DMS79 treated with DMSO at 0.1 percent for 48 hours (cell line): ENCODE measurements around the gene BLCAP.
"Not testable (repeated sequence)": the region's sequence is repeated elsewhere in the genome, so short reads cannot be mapped to it uniquely, and the experiment has no call there.

Experiments used
- DNase-seq: peaks from one replicate; lab custom pipeline; 2025; lab: John Stamatoyannopoulos, UW

The BLCAP gene

GRCh38 chr20:37479925-37480691 lies 47.6 kb downstream of the BLCAP start:
- DNase-seq: no peak

DNA sequence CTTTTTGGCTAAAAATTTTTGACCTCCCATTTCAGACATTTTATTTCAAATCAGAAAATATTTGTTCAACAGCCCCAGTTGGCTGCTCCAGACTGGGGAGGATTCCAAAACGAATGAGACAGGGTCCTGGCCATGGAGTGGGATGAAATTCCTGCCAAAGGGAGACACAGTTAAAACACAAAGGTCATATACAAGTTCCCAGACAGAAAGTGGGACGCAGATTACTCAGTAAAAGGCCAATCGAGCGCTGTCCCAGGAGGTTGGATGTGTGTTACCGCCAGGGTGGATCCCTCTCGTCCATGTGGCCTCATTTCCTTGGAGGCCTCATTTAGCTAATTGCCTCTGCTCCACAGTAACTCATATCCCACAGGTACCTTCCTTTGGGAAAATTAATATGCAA lies 48.4 kb downstream of the BLCAP start:
- no peak for DNase-seq

DNA sequence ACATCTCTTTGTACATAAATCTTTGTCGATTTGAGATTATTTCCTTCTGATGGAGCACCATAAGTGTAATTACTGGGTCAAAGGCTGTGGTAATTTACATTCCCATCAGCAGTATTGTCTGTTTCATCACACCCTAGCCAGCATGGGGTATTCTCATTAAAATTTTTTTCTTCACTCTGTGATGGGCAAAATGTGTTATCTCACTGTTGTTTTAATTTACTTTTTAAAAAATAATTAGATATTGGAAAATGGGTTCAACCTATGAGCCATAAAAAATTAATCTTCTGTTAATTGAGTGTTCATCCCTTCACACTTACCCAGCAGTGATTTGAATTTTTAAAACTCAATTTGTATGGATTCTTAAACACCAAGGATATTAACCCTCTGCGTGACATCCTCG lies 50.6 kb downstream of the BLCAP start:
- DNase-seq: no peak

DNA sequence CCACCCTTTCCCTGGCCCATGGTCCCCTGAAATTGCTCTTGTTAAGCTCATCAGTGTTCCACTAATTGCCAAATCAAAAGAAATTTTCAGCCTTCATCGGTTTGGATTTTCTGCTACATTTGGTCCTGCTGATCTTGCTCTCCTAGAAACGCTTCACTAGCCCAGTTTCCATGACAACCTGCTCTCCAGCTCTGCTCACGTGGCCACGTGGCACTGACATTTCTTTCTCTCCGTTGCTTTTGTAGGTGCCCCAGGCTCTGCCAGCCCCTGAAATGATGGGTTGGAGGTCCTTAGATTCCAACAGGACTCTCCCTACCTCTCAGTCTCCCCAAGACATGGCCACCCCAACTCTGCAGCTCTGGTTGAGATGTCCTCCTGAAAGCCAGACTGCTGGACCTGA lies 52.4 kb downstream of the BLCAP start:
- DNase-seq: peak; percentile 7

GRCh38 chr20:37474386-37474785 lies 53.3 kb downstream of the BLCAP start:
- no peak for DNase-seq

GRCh38 chr20:37473249-37474000 lies 54.3 kb downstream of the BLCAP start:
- DNase-seq: no peak

DNA sequence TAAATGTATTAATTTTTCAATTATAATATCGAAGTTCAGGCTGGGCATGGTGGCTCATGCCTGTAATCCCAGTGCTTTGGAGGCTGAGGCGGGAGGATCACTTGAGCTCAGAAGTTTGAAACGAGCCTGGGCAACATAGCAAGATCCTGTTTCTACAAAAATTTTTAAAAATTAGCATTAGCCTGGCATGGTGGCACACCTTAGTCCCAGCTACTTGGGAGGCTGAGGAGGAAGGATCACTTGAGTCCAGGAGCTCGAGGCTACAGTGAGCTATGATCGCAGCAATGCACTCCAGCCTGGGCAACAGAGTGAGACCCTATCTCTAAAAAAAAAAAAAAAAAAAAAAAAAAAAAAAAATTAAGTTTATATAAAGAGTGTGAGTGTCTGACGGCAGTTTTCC lies 55.2 kb downstream of the BLCAP start:
- not testable (repeated sequence) for DNase-seq

DNA sequence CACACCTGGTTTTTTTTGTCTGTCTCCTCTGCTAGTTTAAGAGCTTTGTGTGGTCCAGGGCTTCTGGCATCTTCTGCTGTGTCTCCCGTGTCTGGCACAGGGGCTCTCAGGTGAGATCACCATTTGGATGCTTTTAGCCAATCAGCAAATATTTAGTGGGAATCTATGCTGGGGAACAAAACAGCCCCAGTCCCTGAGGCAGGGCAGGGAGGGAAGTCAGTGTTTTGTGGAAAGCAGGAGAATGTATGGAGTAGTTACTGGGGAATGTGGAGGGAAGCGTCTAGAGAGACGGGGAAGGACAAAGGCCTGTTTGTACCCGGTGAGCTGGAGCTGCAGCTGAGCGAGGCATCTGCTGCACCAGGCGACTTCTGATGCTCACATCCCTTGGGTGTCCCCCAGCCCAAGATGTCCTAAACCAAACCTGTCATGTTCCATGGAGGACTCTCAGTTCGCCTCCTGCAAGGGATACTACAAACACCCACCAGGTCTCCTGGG lies 55.9 kb downstream of the BLCAP start:
- no peak for DNase-seq

DNA sequence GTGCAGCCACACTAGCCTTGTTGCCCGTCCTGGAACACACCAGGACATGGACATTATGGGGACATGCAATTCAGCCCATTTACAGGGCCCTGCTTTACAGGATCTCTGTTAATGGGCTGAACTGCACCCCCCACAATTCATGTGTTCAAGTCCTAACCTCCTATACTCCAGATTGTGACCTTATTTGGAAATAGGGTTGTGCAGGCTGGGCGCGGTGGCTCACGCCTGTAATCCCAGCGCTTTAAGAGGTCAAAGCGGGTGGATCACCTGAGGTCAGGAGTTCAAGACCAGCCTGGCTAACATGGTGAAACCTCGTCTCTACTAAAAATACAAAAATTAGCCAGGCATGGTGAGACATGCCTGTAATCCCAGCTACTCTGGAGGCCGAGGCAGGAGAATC lies 57.5 kb downstream of the BLCAP start:
- DNase-seq: not testable (repeated sequence)

DNA sequence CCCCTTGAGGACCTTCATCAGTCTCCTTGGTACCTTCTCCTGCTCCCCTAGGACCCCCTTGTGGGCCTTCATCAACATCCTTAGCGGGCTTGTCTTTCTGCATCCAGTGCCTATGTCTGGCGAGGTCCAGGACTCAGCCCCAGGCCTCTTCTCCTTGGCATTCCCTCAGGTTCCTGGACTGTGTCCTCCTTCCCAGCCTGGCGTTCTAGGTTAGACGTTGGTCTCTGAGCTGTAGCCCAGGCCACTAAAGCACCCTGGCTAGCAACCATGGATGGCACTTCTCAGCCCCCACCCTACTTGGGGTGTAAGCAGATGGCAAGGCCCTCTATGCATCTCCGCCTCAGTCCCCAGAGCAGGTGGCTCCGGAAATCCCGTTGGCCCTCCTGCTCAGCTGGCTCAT lies 58.1 kb downstream of the BLCAP start:
- no peak for DNase-seq

DNA sequence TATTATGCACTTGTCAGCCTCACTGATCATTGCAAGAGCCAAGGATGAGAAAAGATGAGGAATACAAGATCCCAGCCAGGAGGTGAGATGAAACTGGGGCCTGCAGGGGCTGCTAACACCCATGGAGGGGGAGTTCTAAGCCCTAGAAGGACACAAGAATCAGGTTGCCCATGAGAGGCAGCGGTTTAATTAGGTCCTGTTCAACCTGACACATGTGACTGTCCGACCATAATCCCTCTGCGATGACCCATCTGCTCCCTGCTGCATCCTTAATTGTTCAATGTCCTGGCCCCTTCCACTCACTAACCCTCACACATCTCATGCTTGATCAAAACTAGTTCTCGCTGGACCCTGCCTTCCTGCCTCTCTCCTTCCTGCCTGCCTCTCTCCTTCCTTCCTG lies 58.8 kb downstream of the BLCAP start:
- DNase-seq: no peak
